Ovary (tissue), 9 donors: ENCODE data around the gene MAGEA8. TPM values are rescaled to one million over a fixed set of nuclear protein-coding genes. Genes with fewer than 3 reads are reported as not detected.
"Not testable (repeated sequence)": the region's sequence is repeated elsewhere in the genome, so short reads cannot be mapped to it uniquely, and the experiment has no call there.

Experiments used
- DNase-seq, 5 donors: peaks; one replicate each; pipeline ENCODE4 v3.0.0-alpha.2; 2019 to 2020
- H3K27ac ChIP-seq, 2 donors: fragments of 200-600 bp; one replicate each; pipeline versions ENCODE4 v1.5.1 to v1.8.0; 2019 to 2022
- H3K27me3 ChIP-seq: fragments of 200-600 bp; one replicate; pipeline ENCODE4 v1.8.0; 2022
- H3K36me3 ChIP-seq: fragments of 200-600 bp; sonication (generic); one replicate; pipeline ENCODE4 v1.5.1; 2019
- H3K4me1 ChIP-seq: one replicate; pipeline ENCODE4 v1.8.1; 2013; ENCODE audit warnings: mild to moderate bottlenecking, moderate library complexity; ENCODE audit not compliant: insufficient read depth
- H3K4me3 ChIP-seq: fragments of 200-600 bp; sonication (generic); one replicate; pipeline ENCODE4 v1.5.1; 2017
- H3K9me3 ChIP-seq, 2 donors: fragments of 200-600 bp in 1 of 2; sonication (generic) in 1 of 2; one replicate each; pipeline versions ENCODE4 v1.5.1 to v1.8.1; 2013 to 2019; ENCODE audit warnings: mild to moderate bottlenecking in 1 of 2, moderate library complexity in 1 of 2
- EP300 ChIP-seq: sonication (generic); formaldehyde crosslinking; IDR thresholded peaks from one replicate; pipeline ENCODE4 v1.6.1; 2017; ENCODE audit warnings: antibody characterized with exemption
- POLR2A ChIP-seq: fragments of 450-650 bp; IDR thresholded peaks from one replicate; pipeline ENCODE4 v1.6.1; 2017; ENCODE audit warnings: antibody characterized with exemption, mild to moderate bottlenecking, moderate library complexity
- WGBS, 3 donors: extraction: QIAGEN DNeasy Blood & Tissue Kit in 1 of 3; methylation state at CpG; one replicate each; pipeline versions ENCODE4 v1.1.5 to v1.1.7; 2013 to 2017; 5-methylcytosine and 5-hydroxymethylcytosine counted together
- intact Hi-C, 4 donors: fragments of 100-400 bp; cut with DNase I; formaldehyde crosslinking; loops; one replicate each; pipeline versions ENCODE4 v1.11.0 to v1.15.1; 2022 to 2023
- polyA plus RNA-seq, 2 donors: library from polyadenylated mRNA; stranded (reverse); fragments of 200-250 nt in 1 of 2; fragments of 350-450 nt in 1 of 2; fragmentation: Illumina TruSeq in 1 of 2; extraction: RNeasy Lipid Tissue Mini Kit (QIAGEN cat#74804) in 1 of 2; gene quantifications; one replicate each; pipeline ENCODE4 v1.2.3, GENCODE V29; 2013 to 2014
- total RNA-seq, 7 donors: library from RNA; depleted of rRNA in 2 of 7; stranded (reverse); fragments of >200 nt in 2 of 7; fragmentation: NEBNext Ultra II Directional in 3 of 7; extraction: Animal tissue kit (Norgen Biotek cat#: 25700) in 3 of 7; gene quantifications; one replicate each; pipeline versions ENCODE4 v1.1.0 to v1.2.4, GENCODE V29; 2016 to 2023
- TF ChIP-seq, protein P1 (sequence below), 3 donors: fragments of 450-650 bp in 2 of 3; fragments of 200-600 bp in 1 of 3; IDR thresholded peaks; one replicate each; pipeline versions ENCODE4 v1.5.1 to v1.8.0; 2016 to 2022; ENCODE audit warnings: antibody characterized with exemption in 3 of 3, mild to moderate bottlenecking in 1 of 3
- donor health status: DM: no; HTN: no; CAD: no; lungs with moderate emphysema.
- donor health status: DM: no; HTN: no; CAD: no.
- donor health status: Bipolar disorder and iron deficiency.
- donor health status: DM: yes; HTN: yes; CAD: no.
- donor health status: DM: no; HTN: no; CAD: no.
- donor health status: DM: yes; HTN: yes; CAD: no.

The MAGEA8 gene
- total and polyA plus RNA-seq, 9 donors, result not detected

DNA sequence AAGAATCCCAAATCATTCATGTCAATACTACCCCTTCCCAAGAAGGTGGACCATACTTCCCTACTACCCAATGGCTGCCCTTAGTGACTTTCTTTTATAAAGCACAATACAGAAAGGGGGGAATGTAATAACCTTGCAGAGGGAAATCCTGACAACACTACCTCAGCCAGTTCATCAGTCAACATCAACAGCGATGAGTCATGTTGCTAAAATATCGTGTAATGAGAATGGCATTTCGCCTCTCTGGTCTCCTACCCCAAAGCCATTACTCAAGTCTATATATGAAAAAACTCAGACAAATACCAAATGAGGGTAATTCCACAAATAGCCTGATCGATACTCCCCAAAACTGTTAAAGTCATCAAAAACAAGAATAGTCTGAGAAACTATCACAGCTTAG lies 3.3 kb upstream of the MAGEA8 start:
- Histone ChIP-seq H3K27me3 (no peaks in the 10 kb centered on the region), H3K36me3 (no peaks in the 10 kb centered on the region), H3K9me3 (no peaks in the 10 kb centered on the region), H3K27ac (no peak overlapping the region), H3K4me1 (no peaks in the 10 kb centered on the region), H3K4me3 (no peak overlapping the region)
- TF ChIP-seq EP300 (no peak), POLR2A (no peak)
- TF ChIP-seq, protein P1, sequence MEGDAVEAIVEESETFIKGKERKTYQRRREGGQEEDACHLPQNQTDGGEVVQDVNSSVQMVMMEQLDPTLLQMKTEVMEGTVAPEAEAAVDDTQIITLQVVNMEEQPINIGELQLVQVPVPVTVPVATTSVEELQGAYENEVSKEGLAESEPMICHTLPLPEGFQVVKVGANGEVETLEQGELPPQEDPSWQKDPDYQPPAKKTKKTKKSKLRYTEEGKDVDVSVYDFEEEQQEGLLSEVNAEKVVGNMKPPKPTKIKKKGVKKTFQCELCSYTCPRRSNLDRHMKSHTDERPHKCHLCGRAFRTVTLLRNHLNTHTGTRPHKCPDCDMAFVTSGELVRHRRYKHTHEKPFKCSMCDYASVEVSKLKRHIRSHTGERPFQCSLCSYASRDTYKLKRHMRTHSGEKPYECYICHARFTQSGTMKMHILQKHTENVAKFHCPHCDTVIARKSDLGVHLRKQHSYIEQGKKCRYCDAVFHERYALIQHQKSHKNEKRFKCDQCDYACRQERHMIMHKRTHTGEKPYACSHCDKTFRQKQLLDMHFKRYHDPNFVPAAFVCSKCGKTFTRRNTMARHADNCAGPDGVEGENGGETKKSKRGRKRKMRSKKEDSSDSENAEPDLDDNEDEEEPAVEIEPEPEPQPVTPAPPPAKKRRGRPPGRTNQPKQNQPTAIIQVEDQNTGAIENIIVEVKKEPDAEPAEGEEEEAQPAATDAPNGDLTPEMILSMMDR (IDR thresholded peaks at IDR 0.05), result no peak
- WGBS, 3 donors, result 63 to 72% (median 71%) methylated on average over 4 of the region's 4 CpGs
- intact Hi-C loops, result no loop called here
- no peak for DNase-seq

DNA sequence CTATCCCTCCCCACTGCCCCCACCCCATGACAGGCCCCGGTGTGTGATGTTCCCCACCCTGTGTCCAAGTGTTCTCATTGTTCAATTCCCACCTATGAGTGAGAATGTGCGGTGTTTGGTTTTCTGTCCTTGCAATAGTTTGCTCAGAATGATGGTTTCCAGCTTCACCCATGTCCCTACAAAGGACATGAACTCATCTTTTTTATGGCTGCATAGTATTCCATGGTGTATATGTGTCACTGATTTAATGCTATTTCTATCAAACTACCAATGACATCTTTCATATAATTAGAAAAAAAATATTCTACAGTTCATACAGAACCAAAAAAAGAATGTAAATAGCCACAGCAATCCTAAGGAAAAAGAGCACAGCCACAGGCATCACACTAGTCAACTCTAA lies 9.8 kb downstream of the MAGEA8 start:
- H3K36me3 ChIP-seq, DNase-seq, H3K9me3 ChIP-seq, intact Hi-C loops, H3K27ac ChIP-seq, H3K27me3 ChIP-seq, H3K4me1 ChIP-seq, H3K4me3 ChIP-seq: not testable (repeated sequence)
- WGBS, 3 donors, result 58 to 96% (median 95%) methylated on average over 2 of the region's 2 CpGs

DNA sequence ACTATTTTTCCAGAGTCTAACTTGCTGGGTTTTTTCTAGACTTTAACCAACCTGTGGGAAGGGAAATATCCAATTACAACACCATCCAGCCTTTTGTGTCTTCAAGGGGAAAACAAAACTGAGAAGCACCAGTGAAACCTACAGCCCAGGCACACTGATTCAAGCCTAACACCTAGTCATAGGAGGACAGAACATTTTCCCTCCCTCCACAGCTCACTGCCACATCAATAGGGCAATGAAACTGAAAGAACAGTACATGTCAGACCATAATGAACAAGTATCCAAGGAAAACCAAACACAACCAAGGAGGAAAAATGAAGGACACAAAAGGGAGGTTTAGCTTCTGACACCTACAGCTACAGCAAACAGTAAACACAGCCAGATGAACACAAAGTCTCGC lies 17.6 kb downstream of the MAGEA8 start:
- no peak for DNase-seq
- Histone ChIP-seq H3K27ac (no peak overlapping the region), H3K27me3 (no peaks in the 10 kb centered on the region), H3K9me3 (no peaks in the 10 kb centered on the region), H3K4me3 (no peak overlapping the region), H3K36me3 (no peaks in the 10 kb centered on the region), H3K4me1 (no peaks in the 10 kb centered on the region)
- 39 to 61% (median 42%) methylated on average over 1 of the region's 1 CpG for WGBS, 3 donors
- TF ChIP-seq POLR2A (no peak), EP300 (no peak)
- TF ChIP-seq, protein P1 (IDR thresholded peaks at IDR 0.05), result no peak
- intact Hi-C loops, result no loop called here

DNA sequence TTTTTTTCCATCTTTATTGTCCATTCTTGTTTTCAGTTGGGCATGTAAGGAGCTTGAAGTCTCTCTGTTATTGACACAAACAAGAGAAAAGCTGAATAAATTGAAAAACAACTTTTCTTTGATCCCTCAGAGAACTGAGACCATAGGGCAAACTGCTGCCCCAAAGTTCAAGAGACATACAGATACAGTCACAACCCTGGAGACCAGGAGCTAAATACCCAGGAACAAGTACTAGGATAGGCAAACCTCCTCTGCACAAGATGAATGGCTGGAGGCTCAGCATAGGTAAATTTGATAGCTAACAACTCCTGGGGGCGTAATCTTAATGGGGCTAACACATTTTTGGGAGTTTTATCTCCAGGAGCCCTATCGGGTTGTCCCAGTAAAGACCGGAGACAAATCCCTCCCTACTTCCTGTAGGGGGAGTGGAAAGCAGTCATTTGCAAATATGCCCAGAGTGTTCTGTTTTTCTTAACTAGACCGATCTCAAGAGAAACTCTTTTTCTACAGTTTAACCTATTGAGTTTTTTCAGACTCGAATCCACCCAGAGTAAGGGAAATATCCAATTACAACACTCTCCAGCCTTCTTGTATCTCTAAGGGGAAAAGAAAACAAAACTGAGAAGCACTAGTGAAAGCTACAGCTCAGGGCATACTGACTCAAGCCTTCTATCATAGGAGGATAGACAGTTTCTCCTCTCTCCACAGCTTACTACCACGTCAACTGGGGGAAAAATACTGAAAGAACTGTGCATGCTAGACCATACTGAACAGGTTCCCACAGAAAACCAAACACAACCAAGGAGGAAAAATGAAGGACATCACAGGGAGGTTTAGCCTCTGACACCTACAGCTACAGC lies 23.1 kb downstream of the MAGEA8 start:
- Histone ChIP-seq H3K36me3 (no peaks in the 10 kb centered on the region), H3K9me3 (no peaks in the 10 kb centered on the region), H3K4me3 (no peak overlapping the region), H3K4me1 (no peaks in the 10 kb centered on the region), H3K27me3 (no peaks in the 10 kb centered on the region), H3K27ac (no peak overlapping the region)
- WGBS, 3 donors, result 26 to 48% (median 47%) methylated on average over 6 of the region's 6 CpGs
- intact Hi-C loops, result no loop called here
- no peak for TF ChIP-seq EP300
- TF ChIP-seq, protein P1 (IDR thresholded peaks at IDR 0.05), result no peak
- no peak for TF ChIP-seq POLR2A
- no peak for DNase-seq

DNA sequence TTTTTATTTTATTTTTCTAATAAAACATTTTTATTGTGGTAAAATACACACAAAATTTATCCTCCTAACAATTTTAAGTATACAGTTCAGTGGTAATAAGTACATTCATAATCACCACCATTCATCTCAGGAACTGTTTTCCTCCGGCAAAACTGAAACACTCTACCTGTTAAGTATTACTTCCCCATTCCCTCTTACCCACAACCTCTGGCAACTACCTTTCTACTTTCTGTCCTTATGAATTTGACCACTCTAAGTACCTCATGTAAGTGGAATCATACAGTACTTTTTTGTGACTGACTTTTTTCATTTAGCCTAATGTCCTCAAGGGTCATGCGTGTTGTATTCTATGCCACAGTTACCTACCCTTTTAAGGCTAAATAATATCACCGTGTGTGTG lies 27.3 kb downstream of the MAGEA8 start:
- TF ChIP-seq, protein P1 (IDR thresholded peaks at IDR 0.05), result no peak
- TF ChIP-seq POLR2A (no peak), EP300 (no peak)
- intact Hi-C loops, result no loop called here
- Histone ChIP-seq H3K27ac (no peak overlapping the region), H3K9me3 (no peaks in the 10 kb centered on the region), H3K4me3 (no peak overlapping the region), H3K36me3 (no peaks in the 10 kb centered on the region), H3K27me3 (no peaks in the 10 kb centered on the region), H3K4me1 (no peaks in the 10 kb centered on the region)
- no peak for DNase-seq
- WGBS, 3 donors, result 86 to 93% (median 88%) methylated on average over 3 of the region's 3 CpGs
